ENCODE results near the gene DMRT3. TPM values are rescaled to one million over a fixed set of nuclear protein-coding genes. Genes with fewer than 3 reads are reported as not detected.

Gene DMRT3
- not detected for total RNA-seq

GRCh38 chr9:976258-976942, at the start of gene DMRT3:
TSS of gene DMRT3 (plus strand) at chr9:976655. CDS start at chr9:977002, 347 bp downstream.

Small RNAs within 50 kb of the gene (small RNA-seq; reads per million reads assigned to genes)
- gene RNU6-1073P (ENCODE audit: low replicate concordance) = not detected

Other genes with a start within 250 kb of the DMRT3 start
- not detected for gene DMRT1, start 135.0 kb upstream of the DMRT3 start, total RNA-seq
- not detected for gene DMRT2, start 73.7 kb downstream of the DMRT3 start, total RNA-seq